Endodermal cell (in vitro differentiated cells): ENCODE data around the gene NELFCD. TPM values are rescaled to one million over a fixed set of nuclear protein-coding genes. Genes with fewer than 3 reads are reported as not detected.

Source experiments
- DNase-seq: peaks from one replicate; pipeline ENCODE4 v3.0.0-alpha.2; 2017
- H3K27ac ChIP-seq: 2 replicates; pipeline ENCODE4 v1.5.1; 2013; ENCODE audit warnings: mild to moderate bottlenecking, low read depth, low read length, moderate library complexity
- H3K27me3 ChIP-seq: 2 replicates; pipeline ENCODE4 v1.6.1; 2013; ENCODE audit warnings: mild to moderate bottlenecking, low read length, moderate library complexity; ENCODE audit not compliant: insufficient read depth, control insufficient read depth, poor library complexity, severe bottlenecking
- H3K36me3 ChIP-seq: 2 replicates; pipeline ENCODE4 v1.7.0; 2013; ENCODE audit warnings: mild to moderate bottlenecking, low read length, moderate library complexity; ENCODE audit not compliant: control insufficient read depth, insufficient read depth
- H3K4me1 ChIP-seq: one replicate; pipeline ENCODE4 v1.7.0; 2013; ENCODE audit warnings: low read length; ENCODE audit not compliant: control insufficient read depth, insufficient read depth
- H3K4me3 ChIP-seq: 2 replicates; pipeline ENCODE4 v1.5.1; 2013; ENCODE audit warnings: mild to moderate bottlenecking, low read length, moderate library complexity
- H3K9ac ChIP-seq: 2 replicates; pipeline ENCODE4 v1.6.1; 2013; ENCODE audit warnings: mild to moderate bottlenecking, low read length, moderate library complexity; ENCODE audit not compliant: poor library complexity, severe bottlenecking; ENCODE audit errors: extremely low read depth
- H3K9me3 ChIP-seq: 2 replicates; pipeline ENCODE4 v1.6.1; 2013; ENCODE audit warnings: mild to moderate bottlenecking, low read length, moderate library complexity; ENCODE audit not compliant: control insufficient read depth
- H3K27ac Mint-ChIP-seq: 2 replicates; pipeline ENCODE4 v1.8.0; 2020; ENCODE audit warnings: mixed read lengths
- H3K27me3 Mint-ChIP-seq: 2 replicates; pipeline ENCODE4 v1.8.0; 2021; ENCODE audit warnings: mild to moderate bottlenecking, mixed read lengths; ENCODE audit not compliant: insufficient read depth
- H3K36me3 Mint-ChIP-seq: 2 replicates; pipeline ENCODE4 v1.8.0; 2020; ENCODE audit warnings: low read depth, mixed read lengths
- H3K4me1 Mint-ChIP-seq: 2 replicates; pipeline ENCODE4 v1.8.0; 2020; ENCODE audit warnings: mixed read lengths
- H3K4me3 Mint-ChIP-seq: 2 replicates; pipeline ENCODE4 v1.8.0; 2020; ENCODE audit warnings: mild to moderate bottlenecking, moderate library complexity, mixed read lengths
- H3K9me3 Mint-ChIP-seq: 2 replicates; pipeline ENCODE4 v1.8.0; 2020; ENCODE audit warnings: mild to moderate bottlenecking, mixed read lengths
- WGBS, 2 experiments: methylation state at CpG; one replicate each; pipeline versions ENCODE4 v1.1.5 to v1.1.7; 2013; ENCODE audit warnings: missing lambda C conversion rate in 2 of 2, mixed read lengths in 1 of 2; ENCODE audit not compliant: insufficient coverage in 1 of 2, insufficient read length in 1 of 2; 5-methylcytosine and 5-hydroxymethylcytosine counted together
- total RNA-seq, 2 donors: library from RNA; stranded (reverse); fragmentation: NEBNext Ultra II Directional in 1 of 2; extraction: Animal tissue kit (Norgen Biotek cat#: 25700) in 1 of 2; gene quantifications; 2 replicates in 1 of 2; 3 replicates in 1 of 2; pipeline ENCODE4 v1.2.1, GENCODE V29; 2021
- TF ChIP-seq, protein P1 (sequence below): fragments of 200-600 bp; sonication (generic); conservative IDR thresholded peaks from 2 replicates; pipeline ENCODE4 v1.5.0; 2021; ENCODE audit warnings: antibody characterized with exemption, mild to moderate bottlenecking

Gene NELFCD
- total RNA-seq, 2 donors from 2014 or later: 66.6 to 72.5 TPM

DNA sequence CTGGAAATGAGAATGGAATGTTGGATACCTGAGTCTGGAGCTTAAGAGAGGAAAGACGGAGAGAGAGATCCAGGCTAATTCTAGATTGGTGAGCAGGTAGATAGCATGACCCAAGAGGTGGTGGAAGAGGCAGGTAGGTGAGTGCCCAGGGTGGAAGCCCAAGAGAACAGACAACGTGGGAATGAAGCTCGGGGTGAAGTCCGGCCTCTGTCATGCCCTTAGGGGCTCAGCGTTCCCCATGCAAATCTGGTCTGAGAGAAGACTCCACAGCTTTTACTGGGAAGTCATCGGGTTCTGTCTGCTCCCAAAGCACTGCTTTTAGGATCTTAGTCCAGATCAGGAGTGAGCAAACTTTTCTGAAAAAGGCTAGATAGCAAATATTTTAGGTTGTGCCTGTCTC, 3.6 kb downstream of the NELFCD start:
- Mint-ChIP-seq H3K36me3 (peaks cover 42% of the 10 kb centered on the region), H3K4me1 (peaks cover 25% of the 10 kb centered on the region), H3K4me3 (no peak overlapping the region), H3K9me3 (no peaks in the 10 kb centered on the region), H3K27ac (no peak overlapping the region), H3K27me3 (no peaks in the 10 kb centered on the region)
- Histone ChIP-seq H3K4me1 (no peaks in the 10 kb centered on the region), H3K4me3 (no peak overlapping the region), H3K36me3 (peaks cover 45% of the 10 kb centered on the region), H3K9ac (no peak overlapping the region), H3K9me3 (no peaks in the 10 kb centered on the region), H3K27ac (no peak overlapping the region), H3K27me3 (no peaks in the 10 kb centered on the region)
- 89 to 91% methylated on average over 5 to 6 of the region's 6 CpGs for WGBS, 2 experiments
- peak; percentile 36 for DNase-seq
- TF ChIP-seq, protein P1, sequence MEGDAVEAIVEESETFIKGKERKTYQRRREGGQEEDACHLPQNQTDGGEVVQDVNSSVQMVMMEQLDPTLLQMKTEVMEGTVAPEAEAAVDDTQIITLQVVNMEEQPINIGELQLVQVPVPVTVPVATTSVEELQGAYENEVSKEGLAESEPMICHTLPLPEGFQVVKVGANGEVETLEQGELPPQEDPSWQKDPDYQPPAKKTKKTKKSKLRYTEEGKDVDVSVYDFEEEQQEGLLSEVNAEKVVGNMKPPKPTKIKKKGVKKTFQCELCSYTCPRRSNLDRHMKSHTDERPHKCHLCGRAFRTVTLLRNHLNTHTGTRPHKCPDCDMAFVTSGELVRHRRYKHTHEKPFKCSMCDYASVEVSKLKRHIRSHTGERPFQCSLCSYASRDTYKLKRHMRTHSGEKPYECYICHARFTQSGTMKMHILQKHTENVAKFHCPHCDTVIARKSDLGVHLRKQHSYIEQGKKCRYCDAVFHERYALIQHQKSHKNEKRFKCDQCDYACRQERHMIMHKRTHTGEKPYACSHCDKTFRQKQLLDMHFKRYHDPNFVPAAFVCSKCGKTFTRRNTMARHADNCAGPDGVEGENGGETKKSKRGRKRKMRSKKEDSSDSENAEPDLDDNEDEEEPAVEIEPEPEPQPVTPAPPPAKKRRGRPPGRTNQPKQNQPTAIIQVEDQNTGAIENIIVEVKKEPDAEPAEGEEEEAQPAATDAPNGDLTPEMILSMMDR: no peak

DNA sequence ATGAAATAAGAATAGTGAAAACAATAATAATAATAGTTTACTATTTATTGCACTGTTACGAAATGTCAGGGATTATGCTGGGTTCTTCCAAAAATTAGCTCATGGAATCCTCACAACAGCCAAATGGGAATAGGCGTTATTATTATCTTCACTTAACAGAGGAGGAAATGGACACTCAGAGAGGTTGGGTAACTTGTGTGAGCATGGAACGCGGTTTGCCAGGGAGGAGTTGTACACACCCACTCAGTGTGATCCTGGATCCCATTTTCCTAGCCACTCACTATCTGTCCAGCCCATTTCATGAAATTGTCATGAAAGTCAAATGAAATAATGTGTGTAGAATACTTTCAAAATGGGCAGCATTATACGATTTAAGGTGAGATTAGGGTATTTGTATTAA, 4.6 kb downstream of the NELFCD start:
- H3K4me1 ChIP-seq: no peaks in the 10 kb centered on the region
- no peak overlapping the region for H3K4me3 Mint-ChIP-seq
- H3K36me3 ChIP-seq: peaks cover 52% of the 10 kb centered on the region
- no peak for DNase-seq
- no peak overlapping the region for H3K4me3 ChIP-seq
- no peaks in the 10 kb centered on the region for H3K9me3 Mint-ChIP-seq
- no peaks in the 10 kb centered on the region for H3K27me3 Mint-ChIP-seq
- 96 to 100% methylated on average over 1 to 5 of the region's 5 CpGs for WGBS, 2 experiments
- no peak overlapping the region for H3K9ac ChIP-seq
- no peak overlapping the region for H3K27ac ChIP-seq
- H3K27ac Mint-ChIP-seq: no peak overlapping the region
- no peaks in the 10 kb centered on the region for H3K27me3 ChIP-seq
- peaks cover 25% of the 10 kb centered on the region for H3K4me1 Mint-ChIP-seq
- peaks cover 49% of the 10 kb centered on the region for H3K36me3 Mint-ChIP-seq
- H3K9me3 ChIP-seq: no peaks in the 10 kb centered on the region
- TF ChIP-seq, protein P1: no peak

DNA sequence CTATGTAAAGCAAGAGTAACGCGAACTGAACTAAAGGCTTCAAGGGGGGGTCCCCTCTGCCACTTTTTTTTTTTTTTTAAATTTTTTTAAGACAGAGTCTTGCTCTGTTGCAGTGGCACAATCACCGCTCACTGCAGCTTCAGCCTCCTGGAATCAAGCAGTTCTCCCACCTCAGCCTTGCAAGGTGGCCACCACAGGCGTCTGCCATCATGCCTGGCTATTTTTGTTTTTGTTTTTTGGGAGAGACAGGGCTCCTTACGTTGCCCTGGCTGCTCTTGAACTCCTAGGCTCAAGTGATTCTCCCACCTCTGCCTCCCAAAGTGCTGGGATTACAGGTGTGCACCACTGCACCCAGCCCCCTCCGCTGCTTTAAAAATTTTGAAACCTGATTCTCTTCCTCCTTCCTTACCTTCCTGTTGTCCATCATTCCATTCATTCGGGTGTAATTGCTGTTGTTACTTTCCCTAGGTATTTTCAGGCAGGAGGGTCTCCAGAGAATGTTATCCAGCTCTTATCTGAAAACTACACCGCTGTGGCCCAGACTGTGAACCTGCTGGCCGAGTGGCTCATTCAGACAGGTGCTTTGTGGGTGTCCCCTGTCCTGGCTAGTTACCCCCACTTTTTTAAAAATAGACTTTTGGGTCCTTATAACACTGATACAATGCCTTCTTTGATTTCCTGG, 5.4 kb downstream of the NELFCD start:
- H3K36me3 Mint-ChIP-seq: peaks cover 56% of the 10 kb centered on the region
- no peaks in the 10 kb centered on the region for H3K9me3 ChIP-seq
- H3K9ac ChIP-seq: no peak overlapping the region
- WGBS, 2 experiments: 92 to 94% methylated on average over 9 of the region's 9 CpGs
- H3K27ac Mint-ChIP-seq: no peak overlapping the region
- H3K27me3 Mint-ChIP-seq: no peaks in the 10 kb centered on the region
- no peaks in the 10 kb centered on the region for H3K4me1 ChIP-seq
- no peaks in the 10 kb centered on the region for H3K27me3 ChIP-seq
- H3K4me3 Mint-ChIP-seq: no peak overlapping the region
- peaks cover 25% of the 10 kb centered on the region for H3K4me1 Mint-ChIP-seq
- H3K9me3 Mint-ChIP-seq: no peaks in the 10 kb centered on the region
- DNase-seq: peak; percentile 20
- TF ChIP-seq, protein P1: no peak
- H3K27ac ChIP-seq: no peak overlapping the region
- H3K4me3 ChIP-seq: no peak overlapping the region
- peaks cover 60% of the 10 kb centered on the region for H3K36me3 ChIP-seq
